Muscle layer of colon (tissue), 2 donors: ENCODE results near the gene ATP2C2.

Experiments
- H3K27ac ChIP-seq: one replicate; pipeline ENCODE4 v1.7.0; 2013; ENCODE audit warnings: low read depth, mild to moderate bottlenecking, low read length, moderate library complexity
- H3K27me3 ChIP-seq, 2 donors: one replicate each; pipeline ENCODE4 v1.7.0; 2013; ENCODE audit warnings: low read length in 2 of 2, mild to moderate bottlenecking in 2 of 2; ENCODE audit not compliant: insufficient read depth in 2 of 2, control insufficient read depth in 1 of 2
- H3K36me3 ChIP-seq: one replicate; pipeline ENCODE4 v1.7.0; 2013; ENCODE audit warnings: mild to moderate bottlenecking, low read length; ENCODE audit not compliant: insufficient read depth
- H3K4me1 ChIP-seq: one replicate; pipeline ENCODE4 v1.7.0; 2013; ENCODE audit warnings: mild to moderate bottlenecking, low read length; ENCODE audit not compliant: insufficient read depth
- H3K4me3 ChIP-seq, 2 donors: one replicate each; pipeline ENCODE4 v1.7.0; 2013; ENCODE audit warnings: low read length in 2 of 2, low read depth in 1 of 2, mild to moderate bottlenecking in 1 of 2, moderate library complexity in 1 of 2
- H3K9ac ChIP-seq: one replicate; pipeline ENCODE4 v1.7.0; 2013; ENCODE audit warnings: low read length
- H3K9me3 ChIP-seq: one replicate; pipeline ENCODE4 v1.7.0; 2013; ENCODE audit warnings: mild to moderate bottlenecking, low read length
- donor health status: abdominal sarcoma.
- donor health status: Adenocarcinoma of cecum.

The ATP2C2 gene

DNA sequence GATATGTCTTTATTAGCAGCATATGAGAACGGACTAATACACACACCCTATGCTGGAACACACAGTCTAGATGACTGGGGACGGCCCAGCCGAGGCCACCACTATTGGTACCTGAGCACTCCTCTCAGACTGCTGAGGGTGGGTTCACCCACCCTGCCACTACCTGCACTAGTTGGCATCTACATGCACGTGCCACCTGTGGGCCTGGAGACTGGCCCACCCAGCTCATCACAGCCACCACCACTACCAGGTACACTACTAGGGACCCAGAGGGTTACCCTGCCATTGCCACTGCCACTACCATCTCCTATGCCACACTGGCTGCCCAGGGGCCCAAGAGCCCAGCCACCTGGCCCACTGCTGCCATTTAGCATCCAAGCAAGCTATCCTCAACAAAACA is 103.6 kb downstream of the ATP2C2 start:
- Histone ChIP-seq H3K27me3 (no peaks in the 10 kb centered on the region), H3K9ac (no peak overlapping the region), H3K9me3 (no peaks in the 10 kb centered on the region), H3K36me3 (peaks cover 5% of the 10 kb centered on the region), H3K4me3 (no peak overlapping the region), H3K27ac (no peak overlapping the region), H3K4me1 (no peaks in the 10 kb centered on the region)

GRCh38 chr16:84475643-84476240 is 107.4 kb downstream of the ATP2C2 start:
- H3K4me1 ChIP-seq = no peaks in the 10 kb centered on the region
- H3K9me3 ChIP-seq = no peaks in the 10 kb centered on the region
- H3K27ac ChIP-seq = no peak overlapping the region
- H3K4me3 ChIP-seq = no peak overlapping the region
- no peaks in the 10 kb centered on the region for H3K27me3 ChIP-seq
- peaks cover 12% of the 10 kb centered on the region for H3K36me3 ChIP-seq
- H3K9ac ChIP-seq = no peak overlapping the region

GRCh38 chr16:84476401-84476800 is 108.1 kb downstream of the ATP2C2 start:
- peaks cover 12% of the 10 kb centered on the region for H3K36me3 ChIP-seq
- H3K27ac ChIP-seq = no peak overlapping the region
- no peak overlapping the region for H3K4me3 ChIP-seq
- H3K9ac ChIP-seq = no peak overlapping the region
- no peaks in the 10 kb centered on the region for H3K4me1 ChIP-seq
- H3K27me3 ChIP-seq = no peaks in the 10 kb centered on the region
- no peaks in the 10 kb centered on the region for H3K9me3 ChIP-seq

GRCh38 chr16:84477661-84478060 is 109.3 kb downstream of the ATP2C2 start:
- Histone ChIP-seq H3K9me3 (no peaks in the 10 kb centered on the region), H3K4me3 (no peak overlapping the region), H3K27me3 (no peaks in the 10 kb centered on the region), H3K27ac (no peak overlapping the region), H3K4me1 (no peaks in the 10 kb centered on the region), H3K9ac (no peak overlapping the region), H3K36me3 (peaks cover 12% of the 10 kb centered on the region)

DNA sequence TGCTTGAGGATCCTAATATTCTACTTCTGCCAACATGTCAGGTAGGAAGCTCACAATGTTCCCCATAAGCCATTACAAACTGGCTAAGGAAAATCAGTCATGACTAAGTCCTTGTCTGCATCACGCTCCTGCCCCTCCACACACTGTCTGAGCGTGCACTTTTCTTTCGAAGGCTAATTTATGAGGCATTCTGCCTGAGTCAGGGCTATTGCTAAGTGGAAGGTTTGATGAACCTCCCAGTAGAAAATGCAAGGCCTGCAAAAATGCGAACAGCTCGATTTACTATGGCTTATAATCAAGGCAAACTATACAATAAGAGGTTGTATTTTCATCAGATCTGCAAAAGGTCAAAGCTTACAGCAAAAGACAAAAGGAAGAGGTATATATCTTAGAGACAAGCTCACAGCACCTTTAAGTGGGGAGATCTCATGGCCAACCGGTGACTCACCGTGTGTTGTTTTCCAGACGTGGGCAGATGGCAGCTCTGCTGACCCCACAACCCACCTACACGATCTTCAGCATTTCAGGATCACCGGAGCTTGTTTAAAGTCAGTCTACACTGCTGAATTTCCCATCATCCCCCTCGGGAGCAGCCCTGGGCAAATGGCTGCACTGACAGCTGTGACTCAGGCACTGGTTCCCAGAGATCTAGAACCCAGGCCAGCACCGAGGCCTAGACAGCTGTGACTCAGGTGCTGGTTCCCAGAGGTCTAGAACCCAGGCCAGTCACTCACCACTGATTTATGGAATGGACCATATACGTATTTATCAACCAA is 110.0 kb downstream of the ATP2C2 start:
- Histone ChIP-seq H3K27me3 (no peaks in the 10 kb centered on the region), H3K36me3 (peaks cover 12% of the 10 kb centered on the region), H3K4me1 (no peaks in the 10 kb centered on the region), H3K4me3 (no peak overlapping the region), H3K27ac (no peak overlapping the region), H3K9ac (no peak overlapping the region), H3K9me3 (no peaks in the 10 kb centered on the region)

GRCh38 chr16:84479716-84480450 is 111.5 kb downstream of the ATP2C2 start:
- H3K4me1 ChIP-seq = no peaks in the 10 kb centered on the region
- no peaks in the 10 kb centered on the region for H3K27me3 ChIP-seq
- H3K36me3 ChIP-seq = peaks cover 12% of the 10 kb centered on the region
- no peaks in the 10 kb centered on the region for H3K9me3 ChIP-seq
- no peak overlapping the region for H3K9ac ChIP-seq
- no peak overlapping the region for H3K4me3 ChIP-seq
- no peak overlapping the region for H3K27ac ChIP-seq

GRCh38 chr16:84481051-84481735 is 112.9 kb downstream of the ATP2C2 start:
- H3K9me3 ChIP-seq = no peaks in the 10 kb centered on the region
- H3K4me3 ChIP-seq = no peak overlapping the region
- no peak overlapping the region for H3K27ac ChIP-seq
- H3K4me1 ChIP-seq = no peaks in the 10 kb centered on the region
- H3K9ac ChIP-seq = no peak overlapping the region
- H3K27me3 ChIP-seq = no peaks in the 10 kb centered on the region
- peaks cover 14% of the 10 kb centered on the region for H3K36me3 ChIP-seq

- no peaks in the 10 kb centered on the region for H3K4me1 ChIP-seq
- no peaks in the 10 kb centered on the region for H3K27me3 ChIP-seq
- H3K36me3 ChIP-seq = peaks cover 22% of the 10 kb centered on the region
- H3K27ac ChIP-seq = no peak overlapping the region
- no peaks in the 10 kb centered on the region for H3K9me3 ChIP-seq
- no peak overlapping the region for H3K9ac ChIP-seq
- H3K4me3 ChIP-seq = no peak overlapping the region
Observed at GRCh38 chr16:84482001-84482891, 113.9 kb downstream of the ATP2C2 start.

- Histone ChIP-seq H3K4me3 (no peak overlapping the region), H3K27me3 (no peaks in the 10 kb centered on the region), H3K36me3 (peaks cover 22% of the 10 kb centered on the region), H3K9ac (no peak overlapping the region), H3K27ac (no peak overlapping the region), H3K9me3 (no peaks in the 10 kb centered on the region), H3K4me1 (no peaks in the 10 kb centered on the region)
Observed at GRCh38 chr16:84482951-84483881, 114.9 kb downstream of the ATP2C2 start.
